HepG2 (cell line): Measurements from ENCODE around the gene USP43. TPM values are rescaled to one million over a fixed set of nuclear protein-coding genes. Genes with fewer than 3 reads are reported as not detected.

ENCODE experiments used
- ATAC-seq: fragments of 200-7000 bp; cut with Tn5 transposase; 3 replicates; pipeline ENCODE4 v1.9.1; 2020; ENCODE audit warnings: mild to moderate bottlenecking, moderate library complexity
- BruUV-seq: library from RNA; stranded (reverse); fragments of 400-500 nt; replicated peaks from 2 replicates; lab custom pipeline; 2021; lab: Mats Ljungman, UMichigan
- CTCF ChIA-PET: fragments of 300-600 bp; formaldehyde crosslinking; extraction: SDS; loops from one replicate; lab custom pipeline; 2021; ENCODE audit warnings: low total read pairs, inconsistent platforms, low intra/inter-chr PET ratio; lab: Yijun Ruan, JAX
- POLR2A ChIA-PET: fragments of 350-600 bp; sonication (Branson Sonifier 250); formaldehyde crosslinking; loops from one replicate; lab custom pipeline; 2020; ENCODE audit warnings: antibody characterized with exemption, inconsistent platforms; lab: Yijun Ruan, JAX
- DNase-seq: peaks from one replicate; pipeline ENCODE4 v3.0.0-alpha.2; 2015; ENCODE audit warnings: low spot score
- FAIRE-seq: peaks from 3 replicates; lab custom pipeline; 2011; peaks lifted over from hg19 to GRCh38; lab: Jason Lieb, UNC
- H2AFZ ChIP-seq: one replicate; pipeline ENCODE4 v1.6.1; 2011; ENCODE audit warnings: low read length, inconsistent platforms
- H3K27ac ChIP-seq: fragments of 300-600 bp; 3 replicates; pipeline ENCODE4 v1.8.0; 2011; ENCODE audit warnings: mixed run types, mild to moderate bottlenecking, mixed read lengths, low read length, inconsistent platforms; ENCODE audit not compliant: insufficient read depth; ENCODE audit errors: extremely low read length
- H3K27me3 ChIP-seq, 2 experiments: fragments of 200-600 bp in 1 of 2; 2 replicates in 1 of 2; 3 replicates in 1 of 2; pipeline versions ENCODE4 v1.6.0 to v1.8.0; 2011; ENCODE audit warnings: low read length in 2 of 2, mild to moderate bottlenecking in 2 of 2, moderate library complexity in 2 of 2, inconsistent platforms in 1 of 2; ENCODE audit not compliant: insufficient read depth in 2 of 2, control insufficient read depth in 1 of 2
- H3K36me3 ChIP-seq, 2 experiments: fragments of 200-600 bp in 1 of 2; replicated peaks in 1 of 2; 2 replicates in 1 of 2; 3 replicates in 1 of 2; pipeline versions ENCODE4 v1.5.1 to v1.8.0; 2011; ENCODE audit warnings: low read length in 2 of 2, inconsistent platforms in 1 of 2; ENCODE audit not compliant: insufficient read depth in 2 of 2, control insufficient read depth in 1 of 2
- H3K4me1 ChIP-seq: 2 replicates; pipeline ENCODE4 v1.5.1; 2012; ENCODE audit warnings: low read length, inconsistent platforms; ENCODE audit not compliant: insufficient read depth
- H3K4me2 ChIP-seq: 2 replicates; pipeline ENCODE4 v1.6.0; 2011; ENCODE audit warnings: low read depth, low read length, inconsistent platforms
- H3K4me3 ChIP-seq, 3 experiments: fragments of 200-600 bp in 1 of 3; sonication (generic), shearing (Covaris generic) in 1 of 3; replicated peaks in 1 of 3; 2 replicates each; pipeline ENCODE4 v1.5.1; 2011 to 2016; ENCODE audit warnings: low read length in 3 of 3, inconsistent platforms in 2 of 3, low read depth in 2 of 3, mild to moderate bottlenecking in 2 of 3, control low read depth in 1 of 3, mixed read lengths in 1 of 3; ENCODE audit not compliant: insufficient read depth in 1 of 3
- H3K79me2 ChIP-seq: one replicate; pipeline ENCODE4 v1.6.1; 2011; ENCODE audit warnings: low read length, inconsistent platforms; ENCODE audit not compliant: insufficient read depth
- H3K9ac ChIP-seq: 2 replicates; pipeline ENCODE4 v1.6.0; 2011; ENCODE audit warnings: mild to moderate bottlenecking, low read depth, low read length, inconsistent platforms; ENCODE audit not compliant: insufficient read depth
- H3K9me3 ChIP-seq: 2 replicates; pipeline ENCODE4 v1.5.1; 2012; ENCODE audit warnings: mild to moderate bottlenecking, low read length
- H4K20me1 ChIP-seq: 2 replicates; pipeline ENCODE4 v1.6.0; 2011; ENCODE audit warnings: inconsistent platforms, mild to moderate bottlenecking, low read length, moderate library complexity; ENCODE audit not compliant: insufficient read depth
- FOXK2 ChIP-seq: fragments of 450-650 bp; IDR thresholded peaks from 2 replicates; pipeline ENCODE4 v1.6.1; 2016
- MAFF ChIP-seq: IDR thresholded peaks from 2 replicates; pipeline ENCODE4 v1.6.1; 2011; ENCODE audit warnings: low read depth, low read length, improper control_type of control experiment
- MAFK ChIP-seq, 2 experiments: IDR thresholded peaks in 1 of 2; conservative IDR thresholded peaks in 1 of 2; 2 replicates each; pipeline ENCODE4 v1.6.1; 2011; ENCODE audit warnings: improper control_type of control experiment in 2 of 2, low read length in 2 of 2
- STAG1 ChIP-seq: sonication (generic); formaldehyde crosslinking; IDR thresholded peaks from 2 replicates; pipeline ENCODE4 v1.4.0; 2020; ENCODE audit warnings: missing genetic modification reagents
- ZC3H4 ChIP-seq: sonication (generic); formaldehyde crosslinking; IDR thresholded peaks from 2 replicates; pipeline ENCODE4 v1.4.0; 2020; ENCODE audit warnings: missing genetic modification reagents, borderline replicate concordance
- ZFP1 ChIP-seq: IDR thresholded peaks from 2 replicates; pipeline ENCODE4 v1.6.1; 2016
- WGBS: methylation state at CpG from one replicate; pipeline ENCODE4 v1.1.6; 2017; ENCODE audit warnings: low lambda C conversion rate; 5-methylcytosine and 5-hydroxymethylcytosine counted together
- in situ Hi-C: cut with HindIII; loops from 2 replicates; pipeline ENCODE4 v1.10.0; 2017; ENCODE audit warnings: low pct_unique_long_range_greater_than_20kb; ENCODE audit not compliant: extremely low pct_ligation_motif_present
- intact Hi-C: fragments of 100-400 bp; cut with micrococcal nuclease; formaldehyde crosslinking; loops from one replicate; pipeline ENCODE4 v1.10.0; 2022; ENCODE audit not compliant: unreplicated experiment
- polyA plus RNA-seq, 8 experiments: library from polyadenylated mRNA; depleted of rRNA in 3 of 8; stranded (reverse) in 7 of 8; unstranded in 1 of 8; fragments of >200 nt; fragmentation: Illumina TruSeq in 4 of 8; extraction: Trizol in 4 of 8; gene quantifications; 2 replicates each; pipeline versions ENCODE4 v1.2.1 to v1.2.3, GENCODE V29; 2011 to 2016; ENCODE audit warnings: low read depth in 4 of 8, missing spikeins in 1 of 8, mixed read lengths in 1 of 8; ENCODE audit not compliant: insufficient read depth in 1 of 8
- total RNA-seq, 5 experiments: library from RNA; depleted of rRNA; stranded (reverse); fragments of >200 nt; fragmentation: Illumina TruSeq; extraction: Trizol; gene quantifications; 2 replicates each; pipeline ENCODE4 v1.2.3, GENCODE V29; 2016; ENCODE audit warnings: low read depth in 1 of 5

Gene USP43
- total and polyA plus RNA-seq, 2 of the 13 experiments (the other 11 are each of a cell fraction or from before 2014, with no cell fraction given): 1.6 to 2.2 TPM

GRCh38 chr17:9622961-9623360 lies 22.4 kb upstream of the USP43 start:
- FAIRE-seq: no peak
- Histone ChIP-seq H3K4me1 (no peaks in the 10 kb centered on the region), H3K4me3 (no peak overlapping the region), H2AFZ (no peak overlapping the region), H3K27me3 (no peaks in the 10 kb centered on the region; a peak in 1 of 5 replicates), H3K79me2 (no peaks in the 10 kb centered on the region), H3K4me2 (no peak overlapping the region), H3K27ac (no peak overlapping the region), H3K36me3 (no peaks in the 10 kb centered on the region), H3K9ac (no peak overlapping the region), H4K20me1 (no peaks in the 10 kb centered on the region), H3K9me3 (no peaks in the 10 kb centered on the region)
- CTCF ChIA-PET: no interaction called here
- ATAC-seq: no peak
- in situ Hi-C loops: no loop called here
- POLR2A ChIA-PET: no interaction called here
- no TSS peak for BruUV-seq
- intact Hi-C loops: no loop called here
- DNase-seq: no peak
- no peak for TF ChIP-seq ZFP1 (CRISPR knock-in tag)
- TF ChIP-seq MAFK (conservative IDR thresholded peaks at IDR 0.05 in 1 of 2, IDR thresholded peaks at IDR 0.05 in 1 of 2; ENCODE audit: low read length in 2 of 2): peak; percentile 63 to 73
- TF ChIP-seq FOXK2: no peak
- TF ChIP-seq MAFF: peak; percentile 66
- TF ChIP-seq, all 625 proteins: peak for 2

- CTCF ChIA-PET: no interaction called here
- no peaks in the 10 kb centered on the region for H4K20me1 ChIP-seq
- TF ChIP-seq ZC3H4 (CRISPR knock-in tag): no peak
- TF ChIP-seq STAG1: peak; percentile 24; the same call in 1 of the 2 replicates
- TF ChIP-seq, all 625 proteins: peak for 1
- Histone ChIP-seq H3K79me2 (no peaks in the 10 kb centered on the region), H3K9ac (no peak overlapping the region), H3K4me1 (no peaks in the 10 kb centered on the region), H3K27ac (no peak overlapping the region), H3K4me3 (no peak overlapping the region), H3K9me3 (no peaks in the 10 kb centered on the region), H3K27me3 (peaks cover 0 to 16% of the 10 kb centered on the region in 2 experiments; a peak in 1 of 5 replicates), H2AFZ (no peak overlapping the region), H3K4me2 (no peak overlapping the region), H3K36me3 (no peaks in the 10 kb centered on the region)
- ATAC-seq (no peak), DNase-seq (no peak), FAIRE-seq (no peak)
- intact Hi-C loops: no loop called here
- no TSS peak for BruUV-seq
- in situ Hi-C loops: no loop called here
- POLR2A ChIA-PET: no interaction called here
- WGBS: 63% methylated on average over 6 of the region's 10 CpGs
Measured at GRCh38 chr17:9628509-9628908, 16.8 kb upstream of the USP43 start.
